DMS153 treated with DMSO at 0.1 percent for 48 hours (cell line): Measurements from ENCODE around the gene UCK1.
"Not testable (repeated sequence)": the region's sequence is repeated elsewhere in the genome, so short reads cannot be mapped to it uniquely, and the experiment has no call there.

Experiments
- DNase-seq: peaks from one replicate; lab custom pipeline; 2025; ENCODE audit not compliant: unreplicated experiment; lab: John Stamatoyannopoulos, UW

Gene UCK1

DNA sequence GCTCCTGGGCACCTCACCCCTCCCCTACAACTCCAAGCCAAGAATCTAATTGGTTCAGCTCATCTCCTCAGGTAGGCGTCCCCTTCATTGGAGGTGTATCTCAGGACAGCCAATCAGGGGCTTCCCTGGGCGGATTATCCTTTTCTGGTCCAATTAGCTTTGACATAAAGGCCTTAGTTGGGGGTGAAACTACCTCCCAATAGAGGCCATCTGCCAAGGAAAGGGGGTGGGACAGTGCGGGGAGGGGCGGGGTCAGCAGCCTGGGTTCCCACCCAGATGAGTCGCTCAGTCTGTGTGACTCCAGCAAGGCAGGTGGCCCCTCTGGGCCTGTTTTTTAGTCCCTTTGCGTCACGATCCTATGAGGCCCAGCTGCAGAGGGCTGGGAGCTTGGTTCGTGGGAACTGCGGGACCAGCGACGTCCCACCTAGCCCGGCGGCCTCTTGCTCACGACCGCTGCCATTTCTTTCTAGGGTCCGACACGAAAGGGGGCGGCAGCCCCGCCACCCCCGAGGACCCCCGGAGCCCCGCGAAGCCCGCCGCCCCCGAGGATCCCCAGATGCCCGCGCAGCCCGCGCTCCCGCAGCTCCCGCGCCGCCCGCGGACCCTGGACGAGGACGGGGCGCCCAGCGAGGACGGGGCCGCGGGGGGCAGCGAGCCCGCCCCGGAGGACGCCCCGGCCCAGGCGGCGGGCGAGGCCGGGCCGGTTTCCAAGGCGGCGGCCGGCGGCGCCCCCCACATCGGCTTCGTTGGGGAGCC is 23.2 kb upstream of the UCK1 start:
- no peak for DNase-seq

DNA sequence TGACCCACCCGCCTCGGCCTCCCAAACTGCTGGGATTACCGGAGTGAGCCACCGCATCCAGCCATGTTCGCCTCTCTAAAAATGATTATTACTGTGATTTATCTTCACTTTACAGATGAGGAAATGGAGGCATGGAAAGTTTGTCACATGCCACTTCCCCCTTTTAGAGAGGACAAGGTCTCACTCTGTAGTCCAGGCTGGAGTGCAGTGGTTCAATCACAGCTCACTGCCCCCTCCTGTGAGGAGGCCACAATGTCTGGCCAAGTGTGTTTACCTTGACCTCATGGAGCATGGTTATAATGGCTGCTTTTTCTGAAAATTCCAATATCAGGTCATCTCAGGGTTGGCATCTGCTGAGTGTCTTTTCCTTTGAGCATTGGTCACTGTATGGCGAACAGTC is 21.0 kb upstream of the UCK1 start:
- DNase-seq = no peak

DNA sequence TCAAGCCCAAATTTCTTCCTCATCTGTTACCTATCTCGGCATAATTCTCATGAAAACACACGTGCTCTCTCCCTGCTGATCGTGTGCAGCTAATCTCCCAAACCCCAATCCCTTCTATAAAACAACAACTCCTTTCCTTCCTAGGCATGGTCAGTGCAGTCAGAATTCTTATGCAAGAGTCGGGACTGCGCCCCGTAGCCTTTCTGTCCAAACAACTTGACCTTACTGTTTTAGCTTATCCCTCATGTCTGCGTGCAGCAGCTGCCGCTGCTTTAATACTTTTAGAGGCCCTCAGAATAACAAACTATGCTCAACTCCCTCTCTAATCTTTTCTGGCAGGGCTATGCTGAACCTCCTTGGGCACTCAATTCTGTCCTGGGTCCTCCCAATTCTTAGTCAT is 19.4 kb upstream of the UCK1 start:
- DNase-seq = not testable (repeated sequence)

DNA sequence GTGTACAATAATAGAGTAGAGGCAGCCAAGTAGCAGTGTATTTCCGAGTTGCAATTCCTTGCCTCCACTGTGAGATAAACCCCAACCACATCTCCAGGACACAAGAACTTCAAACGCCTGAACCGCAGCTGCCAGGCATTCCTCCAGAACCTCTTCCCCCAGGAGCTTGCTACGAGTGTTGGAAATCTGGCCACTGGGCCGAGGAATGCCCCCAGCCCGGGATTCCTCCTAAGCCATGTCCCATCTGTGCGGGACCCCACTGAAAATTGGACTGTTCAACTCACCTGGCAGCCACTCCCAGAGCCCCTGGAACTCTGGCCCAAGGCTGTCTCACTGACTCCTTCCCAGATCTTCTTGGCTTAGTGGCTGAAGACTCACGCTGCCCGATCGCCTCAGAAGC is 18.1 kb upstream of the UCK1 start:
- not testable (repeated sequence) for DNase-seq

DNA sequence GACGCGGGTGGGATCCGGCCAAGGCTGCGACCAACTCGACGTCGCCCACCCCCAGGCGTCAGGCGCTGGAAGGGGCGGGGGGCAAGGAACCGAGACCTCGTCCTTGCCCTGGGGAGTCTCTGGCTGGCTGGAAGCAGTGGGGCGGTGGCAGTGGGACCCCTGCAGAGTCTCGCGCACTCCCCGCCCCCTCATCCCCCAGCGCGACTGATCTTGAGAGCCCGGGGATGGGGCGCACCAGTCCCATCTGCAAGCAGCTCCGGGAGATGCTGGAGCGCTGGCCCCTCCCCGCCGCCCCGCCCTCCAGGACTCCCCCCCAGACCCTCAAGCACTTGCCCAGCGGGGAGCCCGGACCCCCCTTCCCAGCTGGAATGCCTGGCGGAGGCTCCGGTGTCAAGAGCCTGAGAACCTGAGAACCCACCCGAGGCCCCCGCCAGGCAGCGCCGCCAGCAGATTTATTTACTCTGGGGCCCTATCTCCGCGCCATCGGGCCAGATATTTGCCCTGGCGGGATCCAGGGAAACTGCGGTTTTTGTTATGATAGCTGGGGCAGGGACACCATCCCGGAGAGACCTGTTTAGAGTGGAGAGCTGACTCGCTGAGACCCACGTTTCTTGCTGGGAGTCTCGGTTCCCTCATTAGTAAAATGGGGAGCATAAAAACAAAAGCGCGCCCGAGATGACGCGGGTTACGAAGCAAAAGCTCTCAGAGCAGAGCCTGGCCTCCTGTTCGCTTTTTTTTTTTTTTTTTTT is 15.4 kb upstream of the UCK1 start:
- DNase-seq = peak; percentile 37

DNA sequence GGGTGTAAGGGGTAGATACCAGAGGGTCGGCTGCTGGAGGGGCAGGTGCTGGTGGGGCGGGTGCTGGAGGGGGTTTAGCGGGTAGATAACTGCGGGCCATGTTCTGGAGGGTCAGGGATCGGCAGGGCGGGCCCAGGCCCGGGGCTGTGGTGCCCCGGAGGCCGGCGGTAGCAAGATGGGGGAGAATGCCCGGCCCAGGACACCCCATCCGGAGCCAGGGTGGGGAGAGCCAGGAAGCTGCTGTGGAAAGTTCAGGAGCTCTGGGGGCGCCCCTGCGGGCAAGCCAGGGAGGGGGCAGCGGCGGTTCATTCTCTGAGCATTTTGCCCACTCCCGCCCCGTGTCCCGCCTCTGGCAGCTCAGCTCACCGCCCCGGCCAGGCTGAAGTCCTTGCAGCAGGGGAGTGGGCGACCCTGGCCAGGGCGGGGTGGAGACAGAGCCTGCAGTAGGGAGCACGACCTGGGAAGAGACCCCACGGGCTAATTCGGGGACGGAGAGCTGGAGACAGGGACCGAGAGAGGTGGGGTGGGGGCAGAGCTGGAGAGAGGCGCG is 14.8 kb upstream of the UCK1 start:
- DNase-seq = no peak

DNA sequence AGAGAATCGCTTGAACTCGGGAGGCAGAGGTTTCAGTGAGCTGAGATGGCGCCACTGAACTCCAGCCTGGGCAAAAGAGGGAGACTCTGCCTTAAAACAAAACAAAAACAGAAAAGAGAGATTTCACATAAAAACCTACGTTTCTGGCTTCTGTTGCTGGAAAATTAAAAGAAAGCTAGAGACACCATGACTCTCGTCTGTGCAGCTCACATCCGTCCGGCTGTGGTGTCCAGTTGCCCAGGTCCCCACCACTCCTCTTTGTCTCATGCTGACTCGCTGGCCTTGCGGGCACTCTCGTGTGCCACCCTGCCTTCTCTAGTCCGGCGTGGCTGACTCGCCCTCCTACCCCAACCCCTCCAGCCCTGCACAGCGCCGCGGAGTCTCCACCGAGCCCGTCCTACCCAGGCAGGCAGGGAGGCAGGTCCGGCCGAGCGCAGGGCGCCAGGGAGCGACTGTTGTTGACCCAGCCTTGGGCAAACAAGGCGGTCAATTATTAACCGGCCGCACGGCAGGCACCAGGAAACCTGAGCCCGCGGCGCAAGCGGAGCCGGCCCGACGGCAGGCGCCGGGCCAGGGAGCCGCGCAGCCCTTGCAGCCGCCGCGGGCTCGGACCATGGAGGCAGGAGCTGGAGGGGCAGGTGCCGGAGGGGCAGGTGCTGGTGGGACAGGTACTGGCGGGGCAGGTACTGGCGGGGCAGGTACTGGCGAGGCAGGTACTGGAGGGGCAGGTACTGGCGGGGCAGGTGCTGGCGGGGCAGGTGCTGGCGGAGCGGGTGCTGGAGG is 14.1 kb upstream of the UCK1 start, which contains the start of gene PRRT1B:
TSS of gene PRRT1B (plus strand) at position 521 of the 783 bp plus-strand sequence. CDS start at position 614, 93 bp downstream.
- DNase-seq = peak; percentile 52

DNA sequence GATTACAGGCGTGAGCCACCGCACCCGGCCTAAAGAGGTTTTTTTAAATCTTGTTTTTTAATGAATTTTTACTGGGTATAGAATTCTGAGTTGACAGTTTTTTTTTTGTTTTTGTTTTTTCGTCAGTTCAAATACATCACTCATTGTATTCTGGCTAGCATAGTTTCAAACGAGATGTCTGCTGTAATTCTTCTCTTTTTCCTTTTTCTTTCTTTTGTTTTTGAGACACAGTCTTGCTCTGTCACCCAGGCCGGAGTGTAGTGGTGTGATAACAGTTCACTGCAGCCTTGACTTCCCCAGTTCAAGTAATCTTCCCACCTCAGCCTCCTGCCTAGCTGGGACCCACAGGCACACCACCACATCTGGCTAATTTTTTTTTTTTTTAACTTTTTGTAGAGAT is 12.1 kb upstream of the UCK1 start:
- no peak for DNase-seq

DNA sequence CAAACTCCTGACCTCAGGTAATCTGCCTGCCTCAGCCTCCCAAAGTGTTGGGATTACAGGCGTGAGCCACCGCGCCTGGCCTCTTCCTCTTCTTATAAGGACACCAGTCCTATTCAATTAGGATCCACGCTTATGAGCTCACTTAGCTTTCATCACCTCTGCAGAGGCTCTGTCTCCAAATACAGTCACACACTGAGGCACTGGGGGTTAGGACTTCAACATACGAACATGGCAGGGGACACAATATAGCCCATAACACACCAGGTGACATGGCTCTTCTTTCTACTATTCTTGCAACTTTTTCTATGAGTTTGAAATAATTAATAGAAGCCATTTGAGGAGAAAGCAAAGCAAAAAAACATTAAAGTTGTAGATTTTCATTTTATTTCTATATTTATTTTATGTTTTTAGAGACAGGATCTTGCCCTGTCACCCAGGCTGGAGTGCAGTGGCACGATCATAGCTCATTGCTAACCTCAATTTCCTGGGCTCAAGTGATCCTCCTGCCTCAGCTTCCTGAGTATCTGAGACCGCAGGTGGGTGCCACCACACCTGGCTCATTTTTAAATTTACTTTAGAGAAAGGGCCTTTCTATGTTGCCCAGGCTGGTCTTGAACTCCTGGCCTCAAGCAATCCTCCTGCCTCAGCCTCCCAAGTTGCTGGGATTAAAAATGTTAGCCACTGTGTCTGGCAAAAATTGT is 8.3 kb upstream of the UCK1 start:
- DNase-seq = no peak

DNA sequence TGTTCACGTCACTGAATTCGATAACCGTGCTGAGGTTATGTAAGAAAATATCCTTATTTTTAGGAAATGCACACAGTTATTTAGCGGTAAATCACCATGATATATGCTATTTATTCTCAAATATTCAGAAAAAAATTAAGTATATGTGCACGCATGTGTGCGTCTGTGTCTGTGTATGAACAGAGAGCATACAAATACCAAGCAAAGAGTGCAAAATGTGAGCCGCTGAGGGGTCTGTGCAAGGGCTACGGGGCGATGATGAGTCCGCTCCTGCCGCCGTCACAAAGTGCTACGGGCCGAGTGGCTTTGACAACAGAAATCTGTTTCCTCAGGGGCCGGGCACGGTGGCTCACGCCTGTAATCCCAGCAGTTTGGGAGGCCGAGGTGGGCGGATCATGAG is 6.9 kb upstream of the UCK1 start:
- DNase-seq = no peak

DNA sequence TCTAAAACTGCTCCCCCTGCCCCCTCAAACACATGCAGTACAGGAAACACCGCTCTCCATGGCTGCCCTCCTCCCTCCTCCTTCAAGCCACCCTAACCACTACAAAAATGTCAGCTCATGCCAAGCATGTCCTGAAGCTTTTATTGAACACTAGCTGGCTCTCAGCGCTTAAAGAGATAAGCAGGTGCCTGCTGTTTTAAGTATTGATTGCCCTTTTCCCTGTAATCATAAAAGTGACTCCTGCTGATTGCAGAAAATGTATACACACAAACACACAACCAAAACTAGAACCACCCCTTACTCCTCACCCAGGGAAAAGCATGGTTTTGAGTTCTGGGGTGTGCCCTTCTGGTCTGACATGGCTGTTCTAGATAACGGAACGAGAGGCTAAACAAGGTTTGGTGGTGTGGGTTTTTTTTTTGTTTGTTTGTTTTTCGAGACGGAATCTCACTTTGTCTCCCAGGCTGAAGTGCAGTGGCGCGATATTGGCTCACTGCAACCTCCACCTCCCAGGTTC is 3.7 kb upstream of the UCK1 start:
- DNase-seq = no peak

DNA sequence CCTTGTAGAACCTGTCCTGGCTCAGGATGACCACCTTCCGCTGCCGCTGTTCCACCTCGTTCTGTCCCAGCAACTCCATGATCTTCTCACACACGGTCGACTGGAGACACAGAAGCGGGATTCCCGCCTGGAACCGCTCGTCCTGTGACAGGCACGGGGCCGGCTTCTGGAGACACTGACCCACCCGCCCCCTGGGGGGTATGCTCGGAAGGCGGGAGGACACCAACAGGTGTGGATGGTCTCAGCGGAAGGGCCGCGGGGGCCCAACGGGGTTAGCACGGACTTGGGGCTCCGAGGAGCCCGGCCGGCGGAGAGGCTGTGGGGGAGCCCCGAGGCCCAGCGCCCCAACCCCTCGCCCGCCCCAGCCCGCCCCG is 530 bp downstream of the UCK1 start:
- no peak for DNase-seq

DNA sequence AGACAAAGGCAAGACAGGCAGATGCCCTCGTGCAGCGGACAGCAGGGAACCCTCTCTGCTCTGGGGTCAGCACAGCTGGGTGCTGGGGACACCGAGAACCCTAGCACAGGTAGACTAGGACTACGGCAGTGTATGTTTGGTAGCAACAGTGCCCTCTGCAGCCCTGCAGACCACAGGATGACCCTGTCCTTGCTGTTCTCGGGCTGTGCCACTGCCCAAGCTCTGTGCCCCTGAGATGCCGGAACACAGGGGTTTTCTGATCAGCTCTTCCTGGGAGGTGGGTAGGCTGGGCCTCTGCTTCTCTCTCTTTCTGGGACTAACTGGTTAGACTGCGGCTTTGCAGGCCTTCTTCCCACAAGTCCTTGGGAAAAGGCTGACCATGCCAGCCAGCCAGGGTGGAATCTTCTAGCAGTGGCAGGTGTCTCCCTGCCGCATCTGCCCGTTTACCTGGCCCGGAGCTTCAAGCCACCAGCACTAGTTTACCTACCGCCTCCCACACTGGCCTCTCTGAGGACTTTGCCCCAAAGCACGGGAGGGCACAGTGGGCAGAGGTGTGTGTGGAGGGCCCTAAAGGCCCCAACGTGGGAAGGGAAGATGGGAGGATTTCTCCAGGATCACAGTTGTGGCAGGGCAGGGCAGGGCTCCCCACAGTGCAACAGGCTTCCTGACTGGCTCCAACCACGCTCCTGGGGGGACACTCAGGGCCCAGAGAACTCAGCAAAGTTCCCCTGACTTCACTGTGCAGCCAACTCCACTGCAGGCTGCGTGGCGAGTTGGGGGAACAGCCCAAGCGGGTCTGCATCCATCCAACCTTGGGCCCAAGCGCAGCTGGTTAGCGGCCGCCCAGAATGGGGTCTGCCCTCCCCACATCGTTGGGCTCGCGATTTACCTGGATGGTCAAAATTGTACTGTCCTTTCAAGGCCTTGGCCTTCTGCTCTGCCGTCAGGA is 1.2 kb downstream of the UCK1 start:
- DNase-seq = no peak

DNA sequence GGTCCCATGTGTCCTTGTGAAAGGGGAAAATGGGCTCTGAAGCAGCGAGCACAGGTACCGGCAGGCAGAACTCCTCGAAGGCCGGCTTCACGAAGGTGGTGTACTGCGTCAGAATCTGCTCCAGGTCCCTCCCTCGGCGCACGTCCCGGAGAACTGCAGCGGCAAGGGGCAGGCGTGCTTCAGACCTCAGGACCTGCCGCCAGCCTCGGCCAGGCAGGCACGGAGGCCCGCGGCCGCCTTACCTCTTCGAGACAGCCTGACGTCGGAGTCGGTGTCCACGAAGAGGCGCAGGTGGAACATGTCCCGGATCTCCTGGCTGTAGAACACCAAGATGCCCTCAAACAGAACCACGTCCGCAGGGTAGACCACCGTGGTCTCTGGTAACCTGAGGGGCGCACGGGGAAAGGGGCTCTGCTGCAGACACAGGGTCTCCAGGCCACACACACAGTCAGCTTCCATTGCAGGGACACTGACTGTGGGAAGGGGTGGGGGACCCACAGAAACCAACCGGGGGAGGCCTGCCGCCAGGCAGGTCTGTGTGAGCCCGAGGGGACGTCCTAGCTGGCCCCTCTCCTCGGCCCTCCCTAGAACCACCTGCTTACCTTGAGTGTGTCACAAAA is 2.1 kb downstream of the UCK1 start:
- no peak for DNase-seq

DNA sequence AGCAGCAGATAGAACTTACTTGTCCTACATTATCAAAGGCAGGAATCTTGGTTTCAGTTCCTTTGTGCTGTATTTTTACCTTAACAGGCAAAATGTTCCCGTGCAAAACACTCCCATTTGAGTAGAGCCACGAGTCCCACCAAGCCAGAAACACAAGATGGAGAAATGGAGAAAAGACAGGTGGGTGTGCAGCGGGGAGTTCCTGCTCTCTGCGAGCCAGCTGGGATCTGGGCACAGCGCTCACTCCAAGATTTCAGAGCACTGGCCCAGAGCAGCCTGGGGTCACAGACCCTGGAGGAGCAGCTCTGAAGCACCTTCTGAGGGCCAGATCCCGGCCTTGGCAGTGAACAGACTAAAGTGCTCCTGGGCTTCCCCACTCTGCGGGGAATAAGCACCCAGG is 2.9 kb downstream of the UCK1 start:
- no peak for DNase-seq

DNA sequence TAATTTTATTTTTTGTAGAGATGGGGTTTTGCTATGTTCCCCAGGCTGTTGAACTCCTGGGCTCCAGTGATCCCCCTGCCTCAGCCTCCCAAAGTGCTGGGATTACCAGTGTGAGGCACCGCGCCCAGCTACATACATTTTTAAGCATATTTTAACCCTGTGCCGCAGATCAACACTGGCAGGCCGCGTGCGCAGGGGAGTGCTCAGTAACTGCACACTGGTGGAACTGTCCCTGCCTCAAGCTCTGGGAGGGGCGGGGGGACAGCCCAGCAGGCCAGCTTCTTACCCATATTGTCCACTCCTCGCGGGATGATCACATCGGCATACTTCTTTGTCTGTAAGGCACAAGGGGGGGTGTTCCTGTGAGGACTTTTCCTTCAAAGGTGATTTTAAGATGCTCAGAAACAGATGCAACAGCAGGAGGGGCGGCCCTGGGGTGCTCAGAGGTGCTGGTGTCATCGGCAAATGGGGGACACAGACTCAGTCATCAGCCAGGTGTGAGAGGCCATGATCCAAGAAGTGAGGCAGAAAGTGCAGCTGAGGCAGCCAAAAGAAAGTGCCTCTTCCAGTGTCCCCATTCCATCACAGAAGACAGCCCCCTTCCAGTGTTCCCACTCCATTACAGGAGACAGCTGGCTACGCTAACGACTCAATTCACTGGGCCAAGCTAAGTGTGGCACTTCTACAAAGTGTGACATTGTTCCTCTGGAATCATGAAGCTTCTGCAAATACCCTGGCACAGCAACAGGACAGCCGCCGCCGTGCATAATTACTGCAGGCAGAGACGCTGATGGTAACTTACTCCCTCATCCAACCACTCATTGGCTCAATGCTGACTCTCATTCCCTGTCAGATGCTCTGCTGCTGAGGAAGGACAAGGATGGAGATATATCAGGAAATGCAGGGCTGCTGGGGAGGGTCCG is 5.2 kb downstream of the UCK1 start:
- DNase-seq = no peak

DNA sequence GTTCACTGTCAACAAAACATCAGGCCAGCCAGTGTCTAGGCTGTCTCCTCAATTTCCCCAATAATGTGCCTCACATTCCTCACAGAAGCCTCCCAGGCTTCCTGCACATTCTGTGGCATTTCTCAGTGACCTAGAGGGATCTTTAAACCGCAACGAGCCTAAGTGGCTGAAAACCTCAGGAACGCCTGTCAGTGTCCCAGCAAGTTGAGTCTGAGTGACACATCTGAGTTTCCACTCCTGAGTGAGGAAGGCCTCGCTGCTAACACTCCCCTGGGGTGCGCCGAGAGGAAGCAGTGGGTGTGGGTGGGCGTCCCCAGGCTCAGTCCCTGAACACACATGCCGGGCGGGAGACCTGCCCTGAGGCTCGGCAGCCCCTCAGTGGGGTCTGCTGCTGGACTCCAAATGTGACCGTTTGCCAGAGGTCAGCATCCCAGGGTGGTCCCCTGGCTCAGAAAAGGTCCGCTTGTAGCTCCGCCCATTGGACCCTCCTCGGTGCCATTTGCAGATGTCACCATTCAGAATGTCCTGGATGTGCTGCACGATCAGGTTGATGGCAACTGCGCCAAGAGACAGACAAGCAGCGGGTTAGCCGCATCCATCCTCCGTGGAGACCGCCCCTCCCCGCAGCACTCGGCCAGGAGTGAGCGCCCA is 6.3 kb downstream of the UCK1 start:
- DNase-seq = no peak
